H1 (cell line): ENCODE data around the gene BBC3. TPM values are rescaled to one million over a fixed set of nuclear protein-coding genes. Genes with fewer than 3 reads are reported as not detected.
A peak's percentile ranks its signal among the peaks of the same experiment; 100 is the strongest.

Experiments used
- CBX8 ChIP-seq: fragments of 300-800, 300-1000 bp; sonication (generic); IDR thresholded peaks from 2 replicates; pipeline ENCODE4 v1.7.1; 2016; ENCODE audit warnings: low read depth, low read length, borderline replicate concordance
- CHD2 ChIP-seq: IDR thresholded peaks from 2 replicates; pipeline ENCODE4 v1.6.1; 2012; ENCODE audit warnings: low read length, improper control_type of control experiment
- CTCF ChIP-seq, 3 experiments: IDR thresholded peaks; 1 replicate in 2 of 3; 2 replicates in 1 of 3; pipeline versions ENCODE4 v1.5.1 to v1.6.1; 2011; ENCODE audit warnings: low read length in 3 of 3, mild to moderate bottlenecking in 3 of 3, inconsistent platforms in 2 of 3, low read depth in 1 of 3, moderate library complexity in 1 of 3; ENCODE audit not compliant: insufficient read depth in 1 of 3; ENCODE audit errors: control extremely low read depth in 1 of 3
- FOSL1 ChIP-seq: IDR thresholded peaks from 2 replicates; pipeline ENCODE4 v1.6.1; 2011; ENCODE audit warnings: mild to moderate bottlenecking, low read depth, low read length, moderate library complexity; ENCODE audit not compliant: insufficient read depth
- KDM1A ChIP-seq: fragments of 200-600, 300-600 bp; sonication (generic); IDR thresholded peaks from 2 replicates; pipeline ENCODE4 v1.7.1; 2016; ENCODE audit warnings: mild to moderate bottlenecking, low read length, borderline replicate concordance
- MAFK ChIP-seq: IDR thresholded peaks from 2 replicates; pipeline ENCODE4 v1.6.1; 2012; ENCODE audit warnings: low read depth, mild to moderate bottlenecking, improper control_type of control experiment, low read length
- MAX ChIP-seq: IDR thresholded peaks from 2 replicates; pipeline ENCODE4 v1.6.1; 2012; ENCODE audit warnings: inconsistent platforms
- SRF ChIP-seq: IDR thresholded peaks from 2 replicates; pipeline ENCODE4 v1.6.1; 2011; ENCODE audit warnings: mild to moderate bottlenecking, low read depth, low read length, moderate library complexity
- polyA plus RNA-seq, 7 experiments: library from polyadenylated mRNA; depleted of rRNA in 3 of 7; stranded (reverse) in 5 of 7; unstranded in 2 of 7; fragments of >200 nt in 5 of 7; fragments of 200-250 nt in 2 of 7; gene quantifications; 1 replicate in 5 of 7; 2 replicates in 1 of 7; 4 replicates in 1 of 7; pipeline versions ENCODE4 v1.2.1 to v1.2.3, GENCODE V29; 2011 to 2013; ENCODE audit warnings: missing spikeins in 2 of 7, mixed read lengths in 2 of 7
- total RNA-seq: library from RNA; stranded (reverse); fragmentation: NEBNext Ultra II Directional; extraction: Animal tissue kit (Norgen Biotek cat#: 25700); gene quantifications from 2 replicates; pipeline ENCODE4 v1.2.1, GENCODE V29; 2021

The BBC3 gene
- total and polyA plus RNA-seq, 2 of the 8 experiments (the other 6 are each of a cell fraction or from before 2014, with no cell fraction given): 13.2 to 21.6 TPM

- TF ChIP-seq FOSL1 (no peak), CBX8 (no peak), CHD2 (no peak), SRF (no peak), MAFK (no peak), MAX (peak; percentile 57), CTCF (IDR thresholded peaks at IDR 0.05; ENCODE audit: control extremely low read depth in 1 of 3, insufficient read depth in 1 of 3, low read depth in 1 of 3, low read length in 3 of 3) (peak; percentile 76 to 92 (median 88)), KDM1A (peak; percentile 99; the same call in 1 of the 2 replicates)
Observed at GRCh38 chr19:47247308-47247990, 16.4 kb upstream of the BBC3 start (continued).
